NT2/D1 (cell line): Measurements from ENCODE around the gene RAB11FIP5.
A peak's percentile ranks its signal among the peaks of the same experiment; 100 is the strongest.

Source experiments
- DNase-seq: peaks from one replicate; pipeline ENCODE4 v3.0.0-alpha.2; 2011; ENCODE audit warnings: low read depth, low spot score
- H3K27me3 ChIP-seq: 2 replicates; pipeline ENCODE4 v1.6.0; 2011; ENCODE audit warnings: mild to moderate bottlenecking; ENCODE audit not compliant: insufficient read length, insufficient read depth
- H3K36me3 ChIP-seq: 2 replicates; pipeline ENCODE4 v1.6.1; 2011; ENCODE audit warnings: mild to moderate bottlenecking, low read length, mixed read lengths; ENCODE audit not compliant: insufficient read depth, insufficient read length
- H3K4me1 ChIP-seq: 2 replicates; pipeline ENCODE4 v1.5.1; 2011; ENCODE audit not compliant: insufficient read depth, insufficient read length
- H3K4me3 ChIP-seq: 2 replicates; pipeline ENCODE4 v1.5.1; 2011; ENCODE audit warnings: low read depth; ENCODE audit not compliant: insufficient read length
- H3K9ac ChIP-seq: 2 replicates; pipeline ENCODE4 v1.6.0; 2011; ENCODE audit warnings: low read depth; ENCODE audit not compliant: insufficient read length
- H3K9me3 ChIP-seq: 2 replicates; pipeline ENCODE4 v1.5.1; 2011; ENCODE audit warnings: mild to moderate bottlenecking, low read length; ENCODE audit not compliant: insufficient read depth
- SUZ12 ChIP-seq: IDR thresholded peaks from 2 replicates; pipeline ENCODE4 v1.6.1; 2011; ENCODE audit not compliant: insufficient read length, insufficient read depth; ENCODE audit errors: extremely low read depth
- YY1 ChIP-seq: IDR thresholded peaks from 2 replicates; pipeline ENCODE4 v1.6.1; 2011; ENCODE audit not compliant: insufficient read length, insufficient read depth
- ZNF274 ChIP-seq: IDR thresholded peaks from 2 replicates; pipeline ENCODE4 v1.6.1; 2011; ENCODE audit warnings: mild to moderate bottlenecking, low read depth, low read length

The RAB11FIP5 gene

DNA sequence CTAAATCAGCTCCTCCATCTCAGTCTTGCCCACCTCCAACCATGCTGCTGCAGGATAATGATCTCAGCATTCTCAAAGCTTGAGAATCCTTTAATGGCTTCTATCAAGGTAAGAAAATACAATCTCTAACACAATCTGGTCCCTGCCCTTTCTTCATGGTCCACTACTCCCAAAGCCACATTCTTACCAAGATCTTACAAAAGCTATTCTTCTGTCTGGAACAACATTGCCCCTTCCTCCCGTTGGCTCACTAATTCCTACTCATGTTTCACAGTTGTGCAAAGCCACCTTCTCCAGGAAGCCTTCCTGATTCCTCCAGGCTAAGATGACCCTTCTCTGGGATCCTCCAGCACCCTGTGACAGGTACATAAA is 35.3 kb downstream of the RAB11FIP5 start:
- peaks cover 5% of the 10 kb centered on the region for H3K4me1 ChIP-seq
- no peak overlapping the region for H3K9ac ChIP-seq
- peaks cover 62% of the 10 kb centered on the region for H3K36me3 ChIP-seq
- TF ChIP-seq YY1, result no peak
- TF ChIP-seq ZNF274, result no peak
- TF ChIP-seq SUZ12, result no peak
- H3K4me3 ChIP-seq, result no peak overlapping the region
- H3K27me3 ChIP-seq, result peaks cover 2% of the 10 kb centered on the region
- no peaks in the 10 kb centered on the region for H3K9me3 ChIP-seq
- DNase-seq, result no peak

DNA sequence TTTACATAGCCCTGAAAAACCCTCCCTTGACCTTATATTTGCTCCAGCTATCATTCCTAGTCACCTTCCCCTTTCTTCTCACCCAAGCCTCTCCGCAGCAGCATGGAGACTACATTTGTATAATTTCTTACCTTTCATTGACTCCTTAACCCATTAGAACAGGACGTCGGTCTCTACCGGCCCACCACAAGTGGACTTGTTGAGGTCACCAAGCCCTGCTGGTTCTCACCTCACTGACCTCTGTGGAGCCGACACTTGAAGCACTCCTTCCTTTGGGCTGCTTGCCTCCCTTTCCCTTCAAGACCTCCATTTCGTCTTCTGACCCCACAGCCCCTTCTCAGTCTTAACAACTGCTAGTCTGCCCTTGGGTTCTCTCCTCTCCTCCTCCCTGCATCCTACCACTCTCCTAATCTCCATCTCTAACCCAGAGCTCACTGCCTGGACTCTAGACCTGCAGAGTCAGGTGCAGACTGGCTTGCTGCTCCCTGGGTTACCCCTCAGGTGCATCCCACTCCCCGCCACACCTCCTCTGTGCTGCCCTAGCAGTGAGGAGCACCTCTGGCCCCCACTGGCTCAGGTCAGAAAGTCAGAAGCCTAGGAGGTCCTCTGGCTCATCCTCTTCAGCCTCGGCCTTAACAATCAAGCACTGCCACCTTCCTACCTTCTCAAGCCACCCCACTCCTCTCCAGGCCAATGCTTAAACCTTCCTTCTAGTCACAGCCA is 35.9 kb downstream of the RAB11FIP5 start:
- H3K36me3 ChIP-seq, result peaks cover 61% of the 10 kb centered on the region
- no peak for DNase-seq
- H3K9me3 ChIP-seq, result no peaks in the 10 kb centered on the region

GRCh38 chr2:73075477-73076373 is 37.0 kb downstream of the RAB11FIP5 start:
- DNase-seq, result no peak
- H3K4me1 ChIP-seq, result peaks cover 1% of the 10 kb centered on the region
- H3K9me3 ChIP-seq, result no peaks in the 10 kb centered on the region
- peaks cover 2% of the 10 kb centered on the region for H3K27me3 ChIP-seq
- TF ChIP-seq ZNF274, result no peak
- TF ChIP-seq YY1, result no peak
- TF ChIP-seq SUZ12, result no peak
- no peak overlapping the region for H3K9ac ChIP-seq
- no peak overlapping the region for H3K4me3 ChIP-seq
- H3K36me3 ChIP-seq, result peaks cover 55% of the 10 kb centered on the region

More for the DNA sequence above, 35.9 kb downstream of the RAB11FIP5 start:
- Histone ChIP-seq H3K27me3 (peaks cover 2% of the 10 kb centered on the region), H3K4me3 (no peak overlapping the region), H3K4me1 (peaks cover 5% of the 10 kb centered on the region), H3K9ac (no peak overlapping the region)
- TF ChIP-seq SUZ12 (no peak), YY1 (no peak), ZNF274 (no peak)

DNA sequence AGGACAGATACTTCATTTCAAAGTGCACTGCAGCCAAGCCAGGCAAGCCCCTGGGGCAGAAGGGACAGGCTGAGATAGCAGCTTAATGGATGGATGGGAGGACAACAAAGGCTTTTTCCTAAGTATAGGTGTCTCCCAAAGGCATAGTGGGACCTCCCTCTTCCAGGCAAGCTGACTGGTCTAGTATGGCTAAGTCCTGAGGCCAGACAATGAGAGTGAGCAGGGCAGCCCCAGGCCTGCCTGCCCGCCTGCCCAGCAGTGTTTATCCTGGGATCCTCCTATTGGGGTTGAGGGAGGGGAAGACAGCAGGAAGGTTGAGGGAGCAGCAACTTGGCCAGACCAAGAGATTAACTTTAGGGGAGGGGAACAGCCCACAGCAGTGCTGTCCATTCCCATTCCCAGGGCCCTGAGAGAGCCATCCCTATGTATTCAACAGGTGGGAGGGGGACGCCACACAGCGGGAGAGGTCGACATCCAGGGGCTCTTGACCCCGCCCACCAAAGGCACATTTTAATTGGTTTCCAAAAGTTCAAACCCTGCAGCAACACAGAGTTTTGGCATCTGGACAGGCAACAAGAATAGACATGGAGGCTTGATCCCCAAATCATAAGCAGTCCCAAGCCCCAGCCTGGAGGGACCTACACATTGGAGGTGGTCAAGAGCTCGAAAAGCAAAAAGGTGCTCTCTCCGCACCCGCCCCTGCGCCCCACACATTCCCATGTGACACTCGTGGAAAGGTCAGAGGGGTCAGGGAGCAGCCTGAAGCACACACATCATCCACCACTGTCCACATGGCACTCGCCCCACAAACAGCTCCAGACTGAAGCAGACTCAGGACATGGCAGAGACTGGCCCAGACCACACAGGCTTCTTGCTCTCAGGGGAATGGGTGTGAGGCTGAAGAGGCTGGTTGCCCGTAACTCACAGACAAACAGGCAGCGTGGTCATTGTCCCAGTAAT is 38.4 kb downstream of the RAB11FIP5 start:
- H3K9ac ChIP-seq, result no peak overlapping the region
- peaks cover 2% of the 10 kb centered on the region for H3K4me1 ChIP-seq
- H3K4me3 ChIP-seq, result no peak overlapping the region
- DNase-seq, result no peak
- H3K9me3 ChIP-seq, result no peaks in the 10 kb centered on the region
- TF ChIP-seq ZNF274 (no peak), SUZ12 (no peak), YY1 (no peak)
- H3K27me3 ChIP-seq, result peaks cover 2% of the 10 kb centered on the region
- H3K36me3 ChIP-seq, result peaks cover 43% of the 10 kb centered on the region

GRCh38 chr2:73072416-73072815 is 40.3 kb downstream of the RAB11FIP5 start:
- Histone ChIP-seq H3K36me3 (peaks cover 46% of the 10 kb centered on the region), H3K4me3 (no peak overlapping the region), H3K27me3 (peaks cover 2% of the 10 kb centered on the region), H3K9me3 (no peaks in the 10 kb centered on the region), H3K4me1 (peaks cover 3% of the 10 kb centered on the region), H3K9ac (no peak overlapping the region)
- DNase-seq, result no peak
- TF ChIP-seq YY1, result no peak
- TF ChIP-seq SUZ12, result no peak
- TF ChIP-seq ZNF274, result no peak

DNA sequence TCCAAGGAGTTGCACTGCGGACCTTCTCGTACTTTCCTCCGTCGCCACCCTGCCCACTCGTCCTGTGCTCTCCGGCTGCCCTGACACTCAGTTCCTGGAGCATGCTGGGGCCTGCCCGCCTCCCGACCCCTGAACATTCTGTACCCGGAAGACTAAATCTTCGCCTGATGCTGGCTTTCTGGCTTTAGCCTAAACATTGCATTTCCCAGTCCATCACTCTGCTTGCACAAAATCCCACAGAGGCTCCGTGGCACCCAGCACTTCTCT is 40.7 kb downstream of the RAB11FIP5 start:
- Histone ChIP-seq H3K9ac (peak overlapping the region; percentile 78), H3K9me3 (no peaks in the 10 kb centered on the region), H3K36me3 (peaks cover 43% of the 10 kb centered on the region), H3K4me1 (peaks cover 3% of the 10 kb centered on the region), H3K27me3 (peaks cover 2% of the 10 kb centered on the region), H3K4me3 (peak overlapping the region; percentile 93)
- DNase-seq, result no peak
- TF ChIP-seq ZNF274 (no peak), SUZ12 (no peak), YY1 (no peak)
